Liver (tissue), 9 donors: ENCODE measurements around the gene RALGDS. TPM values are rescaled to one million over a fixed set of nuclear protein-coding genes. Genes with fewer than 3 reads are reported as not detected.

Experiments
- DNase-seq: peaks from one replicate; pipeline ENCODE4 v3.0.0-alpha.2; 2017; ENCODE audit warnings: low spot score
- H3K27ac ChIP-seq, 2 donors: one replicate each; pipeline ENCODE4 v1.7.0; 2013; ENCODE audit warnings: inconsistent platforms in 2 of 2, low read length in 2 of 2, control low read depth in 1 of 2, low read depth in 1 of 2, mild to moderate bottlenecking in 1 of 2
- H3K27me3 ChIP-seq, 4 donors: one replicate each; pipeline versions ENCODE4 v1.6.1 to v1.7.0; 2013; ENCODE audit warnings: low read length in 3 of 4, inconsistent platforms in 1 of 4, mild to moderate bottlenecking in 1 of 4, moderate library complexity in 1 of 4; ENCODE audit not compliant: control insufficient read depth in 4 of 4, insufficient read depth in 4 of 4
- H3K36me3 ChIP-seq, 4 donors: one replicate each; pipeline versions ENCODE4 v1.6.1 to v1.7.0; 2013; ENCODE audit warnings: low read length in 3 of 4, mild to moderate bottlenecking in 3 of 4, low read depth in 1 of 4, moderate library complexity in 1 of 4; ENCODE audit not compliant: control insufficient read depth in 4 of 4, insufficient read depth in 3 of 4
- H3K4me1 ChIP-seq, 4 donors: one replicate each; pipeline versions ENCODE4 v1.6.1 to v1.7.0; 2013; ENCODE audit warnings: low read length in 3 of 4, mild to moderate bottlenecking in 3 of 4, moderate library complexity in 1 of 4; ENCODE audit not compliant: control insufficient read depth in 4 of 4, insufficient read depth in 4 of 4
- H3K4me3 ChIP-seq, 3 donors: one replicate each; pipeline versions ENCODE4 v1.6.1 to v1.7.0; 2013; ENCODE audit warnings: low read length in 3 of 3, control low read depth in 1 of 3, low read depth in 1 of 3, mild to moderate bottlenecking in 1 of 3
- H3K9ac ChIP-seq, 2 donors: one replicate each; pipeline ENCODE4 v1.7.0; 2013; ENCODE audit warnings: low read length in 2 of 2, mild to moderate bottlenecking in 2 of 2, moderate library complexity in 2 of 2, control low read depth in 1 of 2, low read depth in 1 of 2
- H3K9me3 ChIP-seq, 4 donors: one replicate each; pipeline versions ENCODE4 v1.6.1 to v1.7.0; 2013; ENCODE audit warnings: low read length in 3 of 4; ENCODE audit not compliant: control insufficient read depth in 4 of 4
- ATF3 ChIP-seq: IDR thresholded peaks from 2 replicates; pipeline ENCODE4 v1.6.1; 2016; ENCODE audit warnings: antibody characterized with exemption
- CTCF ChIP-seq: fragments of 150-350 bp; IDR thresholded peaks from 2 replicates; pipeline ENCODE4 v1.5.1; 2017; ENCODE audit warnings: improper control_type of control experiment, low read depth, low read length; ENCODE audit not compliant: missing input control
- EGR1 ChIP-seq, 2 donors: IDR thresholded peaks; 2 replicates each; pipeline ENCODE4 v1.6.1; 2016 to 2018; ENCODE audit warnings: antibody characterized with exemption in 2 of 2, low read depth in 2 of 2
- FOXA2 ChIP-seq: IDR thresholded peaks from 2 replicates; pipeline ENCODE4 v1.6.1; 2016; ENCODE audit warnings: antibody characterized with exemption
- GABPA ChIP-seq, 2 donors: IDR thresholded peaks in 1 of 2; conservative IDR thresholded peaks in 1 of 2; 2 replicates each; pipeline ENCODE4 v1.6.1; 2016; ENCODE audit warnings: antibody characterized with exemption in 2 of 2, mild to moderate bottlenecking in 1 of 2, moderate library complexity in 1 of 2
- HNF4G ChIP-seq: IDR thresholded peaks from 2 replicates; pipeline ENCODE4 v1.6.1; 2016; ENCODE audit warnings: antibody characterized with exemption
- MAX ChIP-seq: IDR thresholded peaks from 2 replicates; pipeline ENCODE4 v1.6.1; 2016; ENCODE audit warnings: antibody characterized with exemption
- NR2F2 ChIP-seq: IDR thresholded peaks from 2 replicates; pipeline ENCODE4 v1.6.1; 2016; ENCODE audit warnings: antibody characterized with exemption
- REST ChIP-seq: IDR thresholded peaks from 2 replicates; pipeline ENCODE4 v1.6.1; 2016; ENCODE audit warnings: antibody characterized with exemption, mild to moderate bottlenecking
- TAF1 ChIP-seq: conservative IDR thresholded peaks from 2 replicates; pipeline ENCODE4 v1.6.1; 2016; ENCODE audit warnings: antibody characterized with exemption, mild to moderate bottlenecking
- ZBTB33 ChIP-seq: IDR thresholded peaks from 2 replicates; pipeline ENCODE4 v1.6.1; 2016; ENCODE audit warnings: antibody characterized with exemption
- WGBS: extraction: QIAGEN DNeasy Blood & Tissue Kit; methylation state at CpG from one replicate; pipeline ENCODE4 v1.1.7; 2013; 5-methylcytosine and 5-hydroxymethylcytosine counted together
- polyA plus RNA-seq, 2 donors: library from polyadenylated mRNA; stranded (reverse) in 1 of 2; unstranded in 1 of 2; fragments of 200-250 nt in 1 of 2; fragments of >200 nt in 1 of 2; fragmentation: Nextera tagmentation in 1 of 2; extraction: Ambion mirVana in 1 of 2; gene quantifications; one replicate each; pipeline versions ENCODE4 v1.2.1 to v1.2.3, GENCODE V29; 2013 to 2015
- total RNA-seq, 2 donors: library from RNA; depleted of rRNA; stranded (reverse); fragments of >200 nt; gene quantifications; one replicate each; pipeline ENCODE4 v1.2.3, GENCODE V29; 2014
- donor health status: healthy.
- donor health status: healthy.
- donor health status: healthy.
- donor health status: healthy.
- donor health status: healthy.

RALGDS gene
- total and polyA plus RNA-seq, 4 donors = 1.3 to 19.0 (median 7.3) TPM

- TF ChIP-seq FOXA2 (no peak), EGR1 (IDR thresholded peaks at IDR 0.05; ENCODE audit: low read depth in 2 of 2) (no peak)
Observed at GRCh38 chr9:133120501-133121197, 391 bp downstream of the RALGDS start (continued).

GRCh38 chr9:133119846-133120500 is 1.1 kb downstream of the RALGDS start:
- peaks cover 8 to 66% (median 55%) of the 10 kb centered on the region in 4 donors for H3K4me1 ChIP-seq
- peak overlapping the region; percentile 69 to 71 for H3K27ac ChIP-seq
- no peaks in the 10 kb centered on the region for H3K36me3 ChIP-seq
- DNase-seq = no peak
- no peak for TF ChIP-seq GABPA (IDR thresholded peaks at IDR 0.05 in 1 of 2, conservative IDR thresholded peaks at IDR 0.05 in 1 of 2)
- no peak for TF ChIP-seq HNF4G
- no peak for TF ChIP-seq REST
- no peak for TF ChIP-seq ATF3
- TF ChIP-seq TAF1 = no peak
- TF ChIP-seq MAX = no peak
- no peak for TF ChIP-seq CTCF
- TF ChIP-seq ZBTB33 = no peak
- TF ChIP-seq EGR1 (IDR thresholded peaks at IDR 0.05; ENCODE audit: low read depth in 2 of 2) = no peak
- no peak for TF ChIP-seq FOXA2
- no peak for TF ChIP-seq NR2F2
- peak overlapping the region in 1 of 2 donors; percentile 87 for H3K9ac ChIP-seq
- WGBS = 63% methylated on average over 21 of the region's 21 CpGs
- H3K4me3 ChIP-seq = peak overlapping the region; percentile 43 to 85 (median 67)
- no peaks in the 10 kb centered on the region for H3K9me3 ChIP-seq
- no peaks in the 10 kb centered on the region for H3K27me3 ChIP-seq
